Stomach (tissue), 4 donors: ENCODE measurements around the gene AMPD2.

Source experiments
- CTCF ChIP-seq, 7 experiments: fragments of 450-650 bp in 4 of 7; fragments of 200-600 bp in 3 of 7; sonication (generic) in 3 of 7; IDR thresholded peaks; one replicate each; pipeline ENCODE4 v1.5.1; 2016 to 2019; ENCODE audit warnings: antibody characterized with exemption in 7 of 7, control low read depth in 2 of 7, mild to moderate bottlenecking in 1 of 7
- EP300 ChIP-seq: sonication (generic); formaldehyde crosslinking; IDR thresholded peaks from one replicate; pipeline ENCODE4 v1.6.1; 2017; ENCODE audit warnings: antibody characterized with exemption
- POLR2A ChIP-seq, 4 donors: fragments of 450-650 bp; IDR thresholded peaks; one replicate each; pipeline ENCODE4 v1.6.1; 2016; ENCODE audit warnings: antibody characterized with exemption in 4 of 4, control low read depth in 2 of 4, mild to moderate bottlenecking in 1 of 4, moderate library complexity in 1 of 4
- POLR2AphosphoS5 ChIP-seq, 3 donors: sonication (generic); formaldehyde crosslinking; IDR thresholded peaks; one replicate each; pipeline ENCODE4 v1.6.1; 2016; ENCODE audit warnings: antibody characterized with exemption in 3 of 3

- TF ChIP-seq CTCF (IDR thresholded peaks at IDR 0.05) = no peak
- no peak for TF ChIP-seq POLR2A (IDR thresholded peaks at IDR 0.05)
- no peak for TF ChIP-seq EP300
- no peak for TF ChIP-seq POLR2AphosphoS5 (IDR thresholded peaks at IDR 0.05)
Measured at GRCh38 chr1:109573785-109574184, 45.9 kb upstream of the AMPD2 start.
